ENCODE measurements around the gene ERFL. TPM values are rescaled to one million over a fixed set of nuclear protein-coding genes. Genes with fewer than 3 reads are reported as not detected.
A peak's percentile ranks its signal among the peaks of the same experiment; 100 is the strongest.

The ERFL gene
- total RNA-seq, 1 donor from 2014 or later, result not detected

GRCh38 chr19:41882568-41883462 is 45.4 kb downstream of the ERFL start, which contains the start of gene ARHGEF1:
ARHGEF1 (plus strand) TSS chr19:41883184; CDS start chr19:41888083, 4,899 bp downstream.
- no peak for TF ChIP-seq CTCF (IDR thresholded peaks at IDR 0.05; ENCODE audit: borderline replicate concordance)
- Histone ChIP-seq H3K4me3 (peak within 1 kb of the TSS; percentile 97), H3K9me3 (replicated peaks) (no peaks in the 10 kb centered on the region), H3K4me1 (peaks cover 55% of the 10 kb centered on the region), H3K27ac (replicated peaks) (peak within 1 kb of the TSS; percentile 96), H3K27me3 (ENCODE audit: low read depth) (no peaks in the 10 kb centered on the region), H3K36me3 (no peaks in the 10 kb centered on the region)
- DNase-seq, result peak; percentile 77
- intact Hi-C loops (cut with micrococcal nuclease), result no loop called here

- intact Hi-C loops (cut with micrococcal nuclease), result no loop called here
- no peak overlapping the region for H3K27ac ChIP-seq (replicated peaks)
- H3K36me3 ChIP-seq, result no peaks in the 10 kb centered on the region
- TF ChIP-seq CTCF (IDR thresholded peaks at IDR 0.05; ENCODE audit: borderline replicate concordance), result no peak
- peaks cover 30% of the 10 kb centered on the region for H3K4me1 ChIP-seq
- no peak overlapping the region for H3K4me3 ChIP-seq
- DNase-seq, result no peak
- no peaks in the 10 kb centered on the region for H3K9me3 ChIP-seq (replicated peaks)
- no peaks in the 10 kb centered on the region for H3K27me3 ChIP-seq (ENCODE audit: low read depth)
These were observed 47.9 kb downstream of the ERFL start for GRCh38 chr19:41880329-41880708.

GRCh38 chr19:41879670-41880328 is 48.5 kb downstream of the ERFL start:
- TF ChIP-seq CTCF (IDR thresholded peaks at IDR 0.05; ENCODE audit: borderline replicate concordance), result no peak
- Histone ChIP-seq H3K36me3 (no peaks in the 10 kb centered on the region), H3K27ac (replicated peaks) (no peak overlapping the region), H3K4me1 (peaks cover 24% of the 10 kb centered on the region), H3K27me3 (ENCODE audit: low read depth) (no peaks in the 10 kb centered on the region), H3K9me3 (replicated peaks) (no peaks in the 10 kb centered on the region), H3K4me3 (no peak overlapping the region)
- intact Hi-C loops (cut with micrococcal nuclease), result no loop called here
- no peak for DNase-seq

GRCh38 chr19:41879080-41879479 is 49.2 kb downstream of the ERFL start:
- TF ChIP-seq CTCF (IDR thresholded peaks at IDR 0.05; ENCODE audit: borderline replicate concordance), result no peak
- Histone ChIP-seq H3K36me3 (no peaks in the 10 kb centered on the region), H3K27me3 (ENCODE audit: low read depth) (no peaks in the 10 kb centered on the region), H3K27ac (replicated peaks) (no peak overlapping the region), H3K4me1 (peaks cover 18% of the 10 kb centered on the region), H3K4me3 (no peak overlapping the region), H3K9me3 (replicated peaks) (no peaks in the 10 kb centered on the region)
- intact Hi-C loops (cut with micrococcal nuclease), result no loop called here
- no peak for DNase-seq

- Histone ChIP-seq H3K4me1 (peaks cover 18% of the 10 kb centered on the region), H3K36me3 (no peaks in the 10 kb centered on the region), H3K4me3 (no peak overlapping the region), H3K9me3 (replicated peaks) (no peaks in the 10 kb centered on the region), H3K27me3 (ENCODE audit: low read depth) (no peaks in the 10 kb centered on the region), H3K27ac (replicated peaks) (no peak overlapping the region)
- intact Hi-C loops (cut with micrococcal nuclease), result no loop called here
- no peak for DNase-seq
- TF ChIP-seq CTCF (IDR thresholded peaks at IDR 0.05; ENCODE audit: borderline replicate concordance), result no peak
These were observed 50.0 kb downstream of the ERFL start for GRCh38 chr19:41877916-41878905.
